Type B pancreatic cell (in vitro differentiated cells): ENCODE results near the gene FRMD4A. TPM values are rescaled to one million over a fixed set of nuclear protein-coding genes. Genes with fewer than 3 reads are reported as not detected.

Experiments used
- DNase-seq: peaks from one replicate; pipeline ENCODE4 v3.0.0; 2021; ENCODE audit warnings: mixed read lengths; ENCODE audit not compliant: unreplicated experiment; ENCODE audit errors: extremely low spot score
- H3K27ac Mint-ChIP-seq: 2 replicates; pipeline ENCODE4 v1.8.0; 2021; ENCODE audit warnings: mild to moderate bottlenecking, mixed read lengths
- H3K27me3 Mint-ChIP-seq: 2 replicates; pipeline ENCODE4 v1.8.0; 2021; ENCODE audit warnings: mixed read lengths
- H3K36me3 Mint-ChIP-seq: 2 replicates; pipeline ENCODE4 v1.8.0; 2021; ENCODE audit warnings: mixed read lengths
- H3K4me1 Mint-ChIP-seq: one replicate; pipeline ENCODE4 v1.8.0; 2021; ENCODE audit warnings: mixed read lengths; ENCODE audit not compliant: unreplicated experiment
- H3K4me3 Mint-ChIP-seq: 2 replicates; pipeline ENCODE4 v1.8.0; 2021; ENCODE audit warnings: mild to moderate bottlenecking, mixed read lengths
- H3K9me3 Mint-ChIP-seq: 2 replicates; pipeline ENCODE4 v1.8.0; 2021; ENCODE audit warnings: mixed read lengths
- total RNA-seq: library from RNA; stranded (reverse); gene quantifications from 2 replicates; pipeline ENCODE4 v1.2.1, GENCODE V29; 2021; ENCODE audit warnings: low replicate concordance
- TF ChIP-seq, protein P1 (sequence below): fragments of 200-600 bp; sonication (generic); conservative IDR thresholded peaks from 2 replicates; pipeline ENCODE4 v1.5.0; 2021; ENCODE audit warnings: antibody characterized with exemption, mild to moderate bottlenecking

The FRMD4A gene
- total RNA-seq, 1 donor from 2014 or later, result 88.9 TPM

GRCh38 chr10:13993169-13993568 lies 337.6 kb downstream of the FRMD4A start:
- TF ChIP-seq, protein P1, sequence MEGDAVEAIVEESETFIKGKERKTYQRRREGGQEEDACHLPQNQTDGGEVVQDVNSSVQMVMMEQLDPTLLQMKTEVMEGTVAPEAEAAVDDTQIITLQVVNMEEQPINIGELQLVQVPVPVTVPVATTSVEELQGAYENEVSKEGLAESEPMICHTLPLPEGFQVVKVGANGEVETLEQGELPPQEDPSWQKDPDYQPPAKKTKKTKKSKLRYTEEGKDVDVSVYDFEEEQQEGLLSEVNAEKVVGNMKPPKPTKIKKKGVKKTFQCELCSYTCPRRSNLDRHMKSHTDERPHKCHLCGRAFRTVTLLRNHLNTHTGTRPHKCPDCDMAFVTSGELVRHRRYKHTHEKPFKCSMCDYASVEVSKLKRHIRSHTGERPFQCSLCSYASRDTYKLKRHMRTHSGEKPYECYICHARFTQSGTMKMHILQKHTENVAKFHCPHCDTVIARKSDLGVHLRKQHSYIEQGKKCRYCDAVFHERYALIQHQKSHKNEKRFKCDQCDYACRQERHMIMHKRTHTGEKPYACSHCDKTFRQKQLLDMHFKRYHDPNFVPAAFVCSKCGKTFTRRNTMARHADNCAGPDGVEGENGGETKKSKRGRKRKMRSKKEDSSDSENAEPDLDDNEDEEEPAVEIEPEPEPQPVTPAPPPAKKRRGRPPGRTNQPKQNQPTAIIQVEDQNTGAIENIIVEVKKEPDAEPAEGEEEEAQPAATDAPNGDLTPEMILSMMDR, result no peak
- Mint-ChIP-seq H3K4me3 (no peak overlapping the region), H3K9me3 (peaks cover 4% of the 10 kb centered on the region), H3K4me1 (peaks cover 40% of the 10 kb centered on the region), H3K36me3 (peaks cover 4% of the 10 kb centered on the region), H3K27ac (no peak overlapping the region), H3K27me3 (no peaks in the 10 kb centered on the region)
- DNase-seq, result no peak

GRCh38 chr10:13991353-13991752 lies 339.4 kb downstream of the FRMD4A start:
- H3K36me3 Mint-ChIP-seq, result no peaks in the 10 kb centered on the region
- no peaks in the 10 kb centered on the region for H3K9me3 Mint-ChIP-seq
- no peaks in the 10 kb centered on the region for H3K27me3 Mint-ChIP-seq
- no peak overlapping the region for H3K27ac Mint-ChIP-seq
- H3K4me1 Mint-ChIP-seq, result peaks cover 42% of the 10 kb centered on the region
- TF ChIP-seq, protein P1, result no peak
- H3K4me3 Mint-ChIP-seq, result no peak overlapping the region
- DNase-seq, result no peak

DNA sequence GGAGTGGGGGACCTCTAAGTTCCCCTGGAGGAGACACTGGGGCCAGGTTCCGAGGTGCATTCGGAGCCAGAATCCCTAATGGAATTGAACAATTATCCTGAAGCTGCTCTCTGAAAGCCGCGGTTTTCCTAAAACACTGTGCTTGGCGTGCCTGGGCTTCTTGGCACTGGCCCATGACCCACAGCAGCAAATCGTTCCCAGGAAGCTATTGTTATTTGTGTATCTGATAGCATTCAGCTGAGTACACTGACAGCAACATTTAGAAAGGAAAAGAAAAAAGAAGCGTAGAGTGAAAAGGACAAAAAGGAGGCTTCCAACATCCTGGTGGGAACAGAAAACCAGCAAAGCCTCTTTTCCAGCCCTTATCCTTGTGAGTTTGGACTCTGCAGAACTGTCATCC lies 339.8 kb downstream of the FRMD4A start:
- no peaks in the 10 kb centered on the region for H3K9me3 Mint-ChIP-seq
- no peak for DNase-seq
- TF ChIP-seq, protein P1, result no peak
- no peaks in the 10 kb centered on the region for H3K36me3 Mint-ChIP-seq
- peak overlapping the region; percentile 7 for H3K27ac Mint-ChIP-seq
- peaks cover 42% of the 10 kb centered on the region for H3K4me1 Mint-ChIP-seq
- H3K27me3 Mint-ChIP-seq, result no peaks in the 10 kb centered on the region
- peak overlapping the region; percentile 10 for H3K4me3 Mint-ChIP-seq

- peak overlapping the region; percentile 35 for H3K27ac Mint-ChIP-seq
- H3K27me3 Mint-ChIP-seq, result no peaks in the 10 kb centered on the region
- peaks cover 42% of the 10 kb centered on the region for H3K4me1 Mint-ChIP-seq
- no peaks in the 10 kb centered on the region for H3K36me3 Mint-ChIP-seq
- no peaks in the 10 kb centered on the region for H3K9me3 Mint-ChIP-seq
- peak overlapping the region; percentile 21 for H3K4me3 Mint-ChIP-seq
- DNase-seq, result no peak
- TF ChIP-seq, protein P1, result no peak
Measured at GRCh38 chr10:13990392-13990805, 340.3 kb downstream of the FRMD4A start.

- peaks cover 42% of the 10 kb centered on the region for H3K4me1 Mint-ChIP-seq
- H3K27ac Mint-ChIP-seq, result no peak overlapping the region
- TF ChIP-seq, protein P1, result no peak
Measured at GRCh38 chr10:13989616-13990015, 341.1 kb downstream of the FRMD4A start.

GRCh38 chr10:13987446-13987845 lies 343.3 kb downstream of the FRMD4A start:
- TF ChIP-seq, protein P1, result no peak
- peaks cover 51% of the 10 kb centered on the region for H3K4me1 Mint-ChIP-seq
- no peaks in the 10 kb centered on the region for H3K27me3 Mint-ChIP-seq
- no peaks in the 10 kb centered on the region for H3K9me3 Mint-ChIP-seq
- H3K4me3 Mint-ChIP-seq, result no peak overlapping the region
- H3K27ac Mint-ChIP-seq, result peak overlapping the region; percentile 12
- no peaks in the 10 kb centered on the region for H3K36me3 Mint-ChIP-seq
- no peak for DNase-seq

More at GRCh38 chr10:13989616-13990015, 341.1 kb downstream of the FRMD4A start:
- H3K36me3 Mint-ChIP-seq, result no peaks in the 10 kb centered on the region
- no peak for DNase-seq
- no peaks in the 10 kb centered on the region for H3K9me3 Mint-ChIP-seq
- no peaks in the 10 kb centered on the region for H3K27me3 Mint-ChIP-seq
- H3K4me3 Mint-ChIP-seq, result no peak overlapping the region
